HEK293 (cell line): ENCODE results near the gene ARHGEF28.

ENCODE experiments used
- CTCF ChIA-PET: fragments of 350-600 bp; formaldehyde crosslinking; extraction: SDS; loops from one replicate; lab custom pipeline; 2021; ENCODE audit warnings: antibody characterized with exemption; lab: Yijun Ruan, JAX
- POLR2A ChIA-PET: fragments of 300-600 bp; formaldehyde crosslinking; extraction: SDS; loops from one replicate; lab custom pipeline; 2020; ENCODE audit warnings: antibody characterized with exemption, inconsistent platforms; lab: Yijun Ruan, JAX
- H3K27ac ChIP-seq: fragments of 200-500 bp; sonication (Bioruptor generic); 2 replicates; pipeline ENCODE4 v1.5.1; 2014; ENCODE audit warnings: low read depth, low read length, control low read depth, inconsistent platforms; ENCODE audit errors: extremely low read depth
- H3K36me3 ChIP-seq, 2 experiments: fragments of 200-500 bp in 1 of 2; sonication (Bioruptor generic) in 1 of 2; 1 replicate in 1 of 2; 2 replicates in 1 of 2; pipeline ENCODE4 v1.5.1; 2014 to 2017; ENCODE audit warnings: inconsistent platforms in 2 of 2, low read length in 2 of 2; ENCODE audit not compliant: control insufficient read depth in 2 of 2, insufficient read depth in 1 of 2
- H3K4me1 ChIP-seq: fragments of 200-500 bp; sonication (Bioruptor generic); 2 replicates; pipeline ENCODE4 v1.5.1; 2014; ENCODE audit warnings: mild to moderate bottlenecking, low read length, inconsistent platforms; ENCODE audit not compliant: control insufficient read depth, insufficient read depth
- H3K4me3 ChIP-seq: 2 replicates; pipeline ENCODE4 v1.5.1; 2011; ENCODE audit warnings: low read depth, mild to moderate bottlenecking, control low read depth, low read length, moderate library complexity
- H3K9me3 ChIP-seq: fragments of 200-500 bp; sonication (Bioruptor generic); 2 replicates; pipeline ENCODE4 v1.5.1; 2014; ENCODE audit warnings: low read depth, low read length, inconsistent platforms; ENCODE audit not compliant: control insufficient read depth, insufficient read depth
- BCL6B ChIP-seq: fragments of 450-650 bp; formaldehyde crosslinking; IDR thresholded peaks from 2 replicates; pipeline ENCODE4 v1.5.1; 2017; ENCODE audit warnings: missing biosample characterization, missing genetic modification characterization
- EGR2 ChIP-seq: fragments of 450-650 bp; formaldehyde crosslinking; IDR thresholded peaks from 2 replicates; pipeline ENCODE4 v1.5.1; 2016; ENCODE audit warnings: low read depth, missing biosample characterization, missing genetic modification characterization
- GLI4 ChIP-seq: fragments of 450-650 bp; formaldehyde crosslinking; IDR thresholded peaks from 2 replicates; pipeline ENCODE4 v1.5.1; 2016; ENCODE audit warnings: missing biosample characterization, missing genetic modification characterization
- HOXC10 ChIP-seq: sonication (generic); formaldehyde crosslinking; IDR thresholded peaks from 2 replicates; pipeline ENCODE4 v1.8.1; 2023; ENCODE audit warnings: mild to moderate bottlenecking, missing genetic modification reagents
- SCRT1 ChIP-seq: fragments of 450-650 bp; formaldehyde crosslinking; IDR thresholded peaks from 2 replicates; pipeline ENCODE4 v1.5.1; 2016; ENCODE audit warnings: missing biosample characterization, missing genetic modification characterization, borderline replicate concordance
- SCRT2 ChIP-seq: fragments of 450-650 bp; formaldehyde crosslinking; IDR thresholded peaks from 2 replicates; pipeline ENCODE4 v1.5.1; 2016; ENCODE audit warnings: missing biosample characterization, missing genetic modification characterization
- ZBTB21 ChIP-seq: fragments of 450-650 bp; formaldehyde crosslinking; IDR thresholded peaks from 2 replicates; pipeline ENCODE4 v1.5.1; 2017; ENCODE audit warnings: missing biosample characterization, missing genetic modification characterization
- ZFHX2 ChIP-seq: fragments of 450-650 bp; formaldehyde crosslinking; conservative IDR thresholded peaks from 2 replicates; pipeline ENCODE4 v1.5.1; 2016; ENCODE audit warnings: missing biosample characterization, missing genetic modification characterization
- ZFP37 ChIP-seq: fragments of 450-650 bp; formaldehyde crosslinking; IDR thresholded peaks from 2 replicates; pipeline ENCODE4 v1.5.1; 2016; ENCODE audit warnings: missing biosample characterization, missing genetic modification characterization
- ZFP69B ChIP-seq: fragments of 450-650 bp; formaldehyde crosslinking; IDR thresholded peaks from 2 replicates; pipeline ENCODE4 v1.5.1; 2016; ENCODE audit warnings: missing biosample characterization, missing genetic modification characterization
- ZNF157 ChIP-seq: fragments of 450-650 bp; formaldehyde crosslinking; IDR thresholded peaks from 2 replicates; pipeline ENCODE4 v1.5.1; 2016; ENCODE audit warnings: missing biosample characterization, missing genetic modification characterization
- ZNF16 ChIP-seq: fragments of 450-650 bp; formaldehyde crosslinking; IDR thresholded peaks from 2 replicates; pipeline ENCODE4 v1.5.1; 2016; ENCODE audit warnings: low read depth, missing biosample characterization, missing genetic modification characterization
- ZNF223 ChIP-seq: fragments of 450-650 bp; formaldehyde crosslinking; IDR thresholded peaks from 2 replicates; pipeline ENCODE4 v1.5.1; 2016; ENCODE audit warnings: missing biosample characterization, missing genetic modification characterization
- ZNF501 ChIP-seq: fragments of 450-650 bp; formaldehyde crosslinking; IDR thresholded peaks from 2 replicates; pipeline ENCODE4 v1.5.1; 2016; ENCODE audit warnings: missing biosample characterization, missing genetic modification characterization
- ZNF544 ChIP-seq: fragments of 450-650 bp; formaldehyde crosslinking; IDR thresholded peaks from 2 replicates; pipeline ENCODE4 v1.5.0; 2017; ENCODE audit warnings: missing biosample characterization, missing genetic modification characterization
- ZNF558 ChIP-seq: fragments of 450-650 bp; formaldehyde crosslinking; IDR thresholded peaks from 2 replicates; pipeline ENCODE4 v1.5.1; 2016; ENCODE audit warnings: missing biosample characterization, missing genetic modification characterization
- ZNF677 ChIP-seq: fragments of 450-650 bp; IDR thresholded peaks from 2 replicates; pipeline ENCODE4 v1.5.0; 2018; ENCODE audit warnings: missing biosample characterization, mild to moderate bottlenecking, missing genetic modification characterization, moderate library complexity
- ZNF777 ChIP-seq: fragments of 450-650 bp; formaldehyde crosslinking; IDR thresholded peaks from 2 replicates; pipeline ENCODE4 v1.5.1; 2017; ENCODE audit warnings: missing biosample characterization, missing genetic modification characterization, borderline replicate concordance
- ZSCAN30 ChIP-seq: fragments of 450-650 bp; IDR thresholded peaks from 2 replicates; pipeline ENCODE4 v1.5.1; 2018; ENCODE audit warnings: missing biosample characterization, mild to moderate bottlenecking, missing genetic modification characterization, moderate library complexity
- TF ChIP-seq, protein P1 (sequence below): fragments of 450-650 bp; formaldehyde crosslinking; IDR thresholded peaks from 2 replicates; pipeline ENCODE4 v1.5.1; 2016; ENCODE audit warnings: missing biosample characterization, missing genetic modification characterization
- TF ChIP-seq, protein P2 (sequence below): sonication (generic); formaldehyde crosslinking; IDR thresholded peaks from 2 replicates; pipeline ENCODE4 v1.8.1; 2022; ENCODE audit warnings: mild to moderate bottlenecking, moderate library complexity, missing genetic modification reagents
- TF ChIP-seq, protein P3 (sequence below): fragments of 450-650 bp; formaldehyde crosslinking; IDR thresholded peaks from 2 replicates; pipeline ENCODE4 v1.5.1; 2016; ENCODE audit warnings: missing biosample characterization, missing genetic modification characterization, borderline replicate concordance
- TF ChIP-seq, protein P4 (sequence below): fragments of 450-650 bp; formaldehyde crosslinking; IDR thresholded peaks from 2 replicates; pipeline ENCODE4 v1.5.1; 2016; ENCODE audit warnings: missing biosample characterization, missing genetic modification characterization

Gene ARHGEF28

GRCh38 chr5:73862796-73863195 is 236.8 kb downstream of the ARHGEF28 start (continued):
- no peak for TF ChIP-seq BCL6B
- TF ChIP-seq SCRT2 (tag by site-specific recombination), result no peak
- TF ChIP-seq ZBTB21 (tag by site-specific recombination), result no peak
- no peak for TF ChIP-seq HOXC10
- TF ChIP-seq ZFP69B (tag by site-specific recombination), result no peak
- TF ChIP-seq ZNF16 (tag by site-specific recombination), result no peak
- TF ChIP-seq, protein P1, sequence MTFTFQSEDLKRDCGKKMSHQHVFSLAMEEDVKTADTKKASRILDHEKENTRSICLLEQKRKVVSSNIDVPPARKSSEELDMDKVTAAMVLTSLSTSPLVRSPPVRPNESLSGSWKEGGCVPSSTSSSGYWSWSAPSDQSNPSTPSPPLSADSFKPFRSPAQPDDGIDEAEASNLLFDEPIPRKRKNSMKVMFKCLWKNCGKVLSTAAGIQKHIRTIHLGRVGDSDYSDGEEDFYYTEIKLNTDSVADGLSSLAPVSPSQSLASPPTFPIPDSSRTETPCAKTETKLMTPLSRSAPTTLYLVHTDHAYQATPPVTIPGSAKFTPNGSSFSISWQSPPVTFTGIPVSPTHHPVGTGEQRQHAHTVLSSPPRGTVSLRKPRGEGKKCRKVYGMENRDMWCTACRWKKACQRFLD (tag by site-specific recombination), result no peak
- TF ChIP-seq ZNF157 (tag by site-specific recombination), result no peak
- TF ChIP-seq ZNF677, result no peak

DNA sequence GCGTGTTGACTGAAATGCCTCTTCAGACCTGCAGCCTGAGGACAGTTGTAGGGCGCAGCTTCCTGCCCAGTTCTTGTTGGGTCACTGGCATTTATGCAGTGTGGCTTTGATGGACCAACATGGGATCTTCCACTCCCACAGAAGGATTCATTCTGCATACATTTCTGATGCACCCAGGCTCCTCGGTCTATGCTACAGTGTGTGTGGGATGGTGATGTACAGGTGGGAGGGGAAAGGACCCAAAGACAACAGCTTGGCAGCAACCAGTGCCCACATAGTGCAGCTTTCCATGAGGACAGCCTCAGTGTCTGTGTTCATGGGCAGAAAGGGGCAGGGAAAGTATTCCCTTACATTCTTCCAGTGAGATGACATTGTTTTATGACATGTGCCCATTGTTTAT is 237.9 kb downstream of the ARHGEF28 start:
- H3K9me3 ChIP-seq, result no peaks in the 10 kb centered on the region
- H3K4me1 ChIP-seq, result no peaks in the 10 kb centered on the region
- H3K4me3 ChIP-seq, result no peak overlapping the region
- ChIA-PET CTCF (no interaction called here), POLR2A (no interaction called here)
- H3K36me3 ChIP-seq, result peaks cover 0 to 5% of the 10 kb centered on the region in 2 experiments; a peak in 1 of 3 replicates
- no peak overlapping the region for H3K27ac ChIP-seq
- TF ChIP-seq GLI4 (tag by site-specific recombination) (no peak), ZFHX2 (tag by site-specific recombination) (peak; percentile 65), ZSCAN30 (no peak), EGR2 (tag by site-specific recombination) (peak; percentile 72)
- TF ChIP-seq, protein P2, sequence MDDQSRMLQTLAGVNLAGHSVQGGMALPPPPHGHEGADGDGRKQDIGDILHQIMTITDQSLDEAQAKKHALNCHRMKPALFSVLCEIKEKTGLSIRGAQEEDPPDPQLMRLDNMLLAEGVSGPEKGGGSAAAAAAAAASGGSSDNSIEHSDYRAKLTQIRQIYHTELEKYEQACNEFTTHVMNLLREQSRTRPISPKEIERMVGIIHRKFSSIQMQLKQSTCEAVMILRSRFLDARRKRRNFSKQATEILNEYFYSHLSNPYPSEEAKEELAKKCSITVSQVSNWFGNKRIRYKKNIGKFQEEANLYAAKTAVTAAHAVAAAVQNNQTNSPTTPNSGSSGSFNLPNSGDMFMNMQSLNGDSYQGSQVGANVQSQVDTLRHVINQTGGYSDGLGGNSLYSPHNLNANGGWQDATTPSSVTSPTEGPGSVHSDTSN (CRISPR knock-in tag), result no peak

- Histone ChIP-seq H3K4me3 (no peak overlapping the region), H3K36me3 (peaks cover 0 to 3% of the 10 kb centered on the region in 2 experiments; a peak in 1 of 3 replicates), H3K4me1 (no peaks in the 10 kb centered on the region), H3K9me3 (no peaks in the 10 kb centered on the region), H3K27ac (no peak overlapping the region)
- CTCF ChIA-PET, result no interaction called here
- POLR2A ChIA-PET, result no interaction called here
- no peak for TF ChIP-seq ZNF558
- TF ChIP-seq SCRT2 (tag by site-specific recombination), result peak; percentile 82
- TF ChIP-seq, protein P3, sequence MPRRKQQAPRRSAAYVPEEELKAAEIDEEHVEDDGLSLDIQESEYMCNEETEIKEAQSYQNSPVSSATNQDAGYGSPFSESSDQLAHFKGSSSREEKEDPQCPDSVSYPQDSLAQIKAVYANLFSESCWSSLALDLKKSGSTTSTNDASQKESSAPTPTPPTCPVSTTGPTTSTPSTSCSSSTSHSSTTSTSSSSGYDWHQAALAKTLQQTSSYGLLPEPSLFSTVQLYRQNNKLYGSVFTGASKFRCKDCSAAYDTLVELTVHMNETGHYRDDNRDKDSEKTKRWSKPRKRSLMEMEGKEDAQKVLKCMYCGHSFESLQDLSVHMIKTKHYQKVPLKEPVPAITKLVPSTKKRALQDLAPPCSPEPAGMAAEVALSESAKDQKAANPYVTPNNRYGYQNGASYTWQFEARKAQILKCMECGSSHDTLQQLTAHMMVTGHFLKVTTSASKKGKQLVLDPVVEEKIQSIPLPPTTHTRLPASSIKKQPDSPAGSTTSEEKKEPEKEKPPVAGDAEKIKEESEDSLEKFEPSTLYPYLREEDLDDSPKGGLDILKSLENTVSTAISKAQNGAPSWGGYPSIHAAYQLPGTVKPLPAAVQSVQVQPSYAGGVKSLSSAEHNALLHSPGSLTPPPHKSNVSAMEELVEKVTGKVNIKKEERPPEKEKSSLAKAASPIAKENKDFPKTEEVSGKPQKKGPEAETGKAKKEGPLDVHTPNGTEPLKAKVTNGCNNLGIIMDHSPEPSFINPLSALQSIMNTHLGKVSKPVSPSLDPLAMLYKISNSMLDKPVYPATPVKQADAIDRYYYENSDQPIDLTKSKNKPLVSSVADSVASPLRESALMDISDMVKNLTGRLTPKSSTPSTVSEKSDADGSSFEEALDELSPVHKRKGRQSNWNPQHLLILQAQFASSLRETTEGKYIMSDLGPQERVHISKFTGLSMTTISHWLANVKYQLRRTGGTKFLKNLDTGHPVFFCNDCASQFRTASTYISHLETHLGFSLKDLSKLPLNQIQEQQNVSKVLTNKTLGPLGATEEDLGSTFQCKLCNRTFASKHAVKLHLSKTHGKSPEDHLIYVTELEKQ, result no peak
- TF ChIP-seq ZNF777 (tag by site-specific recombination), result no peak
- TF ChIP-seq SCRT1 (tag by site-specific recombination), result peak; percentile 44; the same call in 1 of the 2 replicates
- TF ChIP-seq ZNF544 (tag by site-specific recombination), result no peak
- TF ChIP-seq ZNF223 (tag by site-specific recombination), result no peak
- TF ChIP-seq ZNF501 (tag by site-specific recombination), result no peak
- TF ChIP-seq ZFP37, result no peak
- TF ChIP-seq, protein P4, sequence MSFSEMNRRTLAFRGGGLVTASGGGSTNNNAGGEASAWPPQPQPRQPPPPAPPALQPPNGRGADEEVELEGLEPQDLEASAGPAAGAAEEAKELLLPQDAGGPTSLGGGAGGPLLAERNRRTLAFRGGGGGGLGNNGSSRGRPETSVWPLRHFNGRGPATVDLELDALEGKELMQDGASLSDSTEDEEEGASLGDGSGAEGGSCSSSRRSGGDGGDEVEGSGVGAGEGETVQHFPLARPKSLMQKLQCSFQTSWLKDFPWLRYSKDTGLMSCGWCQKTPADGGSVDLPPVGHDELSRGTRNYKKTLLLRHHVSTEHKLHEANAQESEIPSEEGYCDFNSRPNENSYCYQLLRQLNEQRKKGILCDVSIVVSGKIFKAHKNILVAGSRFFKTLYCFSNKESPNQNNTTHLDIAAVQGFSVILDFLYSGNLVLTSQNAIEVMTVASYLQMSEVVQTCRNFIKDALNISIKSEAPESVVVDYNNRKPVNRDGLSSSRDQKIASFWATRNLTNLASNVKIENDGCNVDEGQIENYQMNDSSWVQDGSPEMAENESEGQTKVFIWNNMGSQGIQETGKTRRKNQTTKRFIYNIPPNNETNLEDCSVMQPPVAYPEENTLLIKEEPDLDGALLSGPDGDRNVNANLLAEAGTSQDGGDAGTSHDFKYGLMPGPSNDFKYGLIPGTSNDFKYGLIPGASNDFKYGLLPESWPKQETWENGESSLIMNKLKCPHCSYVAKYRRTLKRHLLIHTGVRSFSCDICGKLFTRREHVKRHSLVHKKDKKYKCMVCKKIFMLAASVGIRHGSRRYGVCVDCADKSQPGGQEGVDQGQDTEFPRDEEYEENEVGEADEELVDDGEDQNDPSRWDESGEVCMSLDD (tag by site-specific recombination), result no peak
- TF ChIP-seq, protein P2 (CRISPR knock-in tag), result no peak
- TF ChIP-seq, all 188 proteins: peak for 2
Observed at GRCh38 chr5:73865315-73865714, 239.3 kb downstream of the ARHGEF28 start.
